ENCODE measurements around the gene FHL2. TPM values are rescaled to one million over a fixed set of nuclear protein-coding genes. Genes with fewer than 3 reads are reported as not detected.
"Not testable (repeated sequence)": the region's sequence is repeated elsewhere in the genome, so short reads cannot be mapped to it uniquely, and the experiment has no call there.

The FHL2 gene
- total and polyA plus RNA-seq, 2 of the 13 experiments (the other 11 are each of a cell fraction or from before 2014, with no cell fraction given), result 1.9 to 74.8 TPM

- POLR2A ChIA-PET; H3K27ac ChIP-seq (ENCODE audit: extremely low read length, insufficient read depth, low read length); H2AFZ ChIP-seq (ENCODE audit: low read length); intact Hi-C loops (cut with micrococcal nuclease; ENCODE audit: unreplicated experiment); ATAC-seq; H3K9ac ChIP-seq (ENCODE audit: insufficient read depth, low read depth, low read length); CTCF ChIA-PET (ENCODE audit: low intra/inter-chr PET ratio, low total read pairs); BruUV-seq (replicated peaks); H3K27me3 ChIP-seq (ENCODE audit: control insufficient read depth in 1 of 2, insufficient read depth in 2 of 2, low read length in 2 of 2); H3K4me3 ChIP-seq (replicated peaks in 1 of 3; ENCODE audit: insufficient read depth in 1 of 3, low read depth in 2 of 3, low read length in 3 of 3); DNase-seq (ENCODE audit: low spot score); FAIRE-seq; H4K20me1 ChIP-seq (ENCODE audit: insufficient read depth, low read length); H3K9me3 ChIP-seq (ENCODE audit: low read length): not testable (repeated sequence)
- WGBS (ENCODE audit: low lambda C conversion rate), result 93% methylated on average over 3 of the region's 3 CpGs
- in situ Hi-C loops (cut with HindIII; ENCODE audit: extremely low pct_ligation_motif_present, low pct_unique_long_range_greater_than_20kb), result loop anchor here (25.0 kb wide), 1 partner anchor 860 kb away; the partner anchor contains the start of gene UXS1
- Histone ChIP-seq H3K79me2 (ENCODE audit: insufficient read depth, low read length) (peaks cover 81% of the 10 kb centered on the region), H3K4me2 (ENCODE audit: low read depth, low read length) (peak overlapping the region; percentile 100; the same call in 1 of the 2 replicates), H3K36me3 (replicated peaks in 1 of 2; ENCODE audit: control insufficient read depth in 1 of 2, insufficient read depth in 2 of 2, low read length in 2 of 2) (peaks cover 7 to 30% of the 10 kb centered on the region in 2 experiments), H3K4me1 (ENCODE audit: insufficient read depth, low read length) (peaks cover 47% of the 10 kb centered on the region)
- TF ChIP-seq ZNF770 (CRISPR knock-in tag; IDR thresholded peaks at IDR 0.05), result 0 out of 2 replicates have a peak, but pooled peaks have one; percentile 39
These were observed 71.6 kb downstream of the FHL2 start for GRCh38 chr2:105327271-105327670.

GRCh38 chr2:105325389-105325963 lies 73.4 kb downstream of the FHL2 start:
- WGBS (ENCODE audit: low lambda C conversion rate), result 90% methylated on average over 3 of the region's 3 CpGs
- Histone ChIP-seq H3K9ac (ENCODE audit: insufficient read depth, low read depth, low read length) (no peak overlapping the region), H3K27me3 (ENCODE audit: control insufficient read depth in 1 of 2, insufficient read depth in 2 of 2, low read length in 2 of 2) (no peaks in the 10 kb centered on the region; a peak in 1 of 5 replicates), H3K79me2 (ENCODE audit: insufficient read depth, low read length) (peaks cover 88% of the 10 kb centered on the region), H2AFZ (ENCODE audit: low read length) (no peak overlapping the region), H3K4me1 (ENCODE audit: insufficient read depth, low read length) (peaks cover 40% of the 10 kb centered on the region), H3K9me3 (ENCODE audit: low read length) (no peaks in the 10 kb centered on the region), H3K27ac (ENCODE audit: extremely low read length, insufficient read depth, low read length) (no peak overlapping the region), H3K4me2 (ENCODE audit: low read depth, low read length) (no peak overlapping the region), H3K36me3 (replicated peaks in 1 of 2; ENCODE audit: control insufficient read depth in 1 of 2, insufficient read depth in 2 of 2, low read length in 2 of 2) (peaks cover 7 to 30% of the 10 kb centered on the region in 2 experiments), H3K4me3 (replicated peaks in 1 of 3; ENCODE audit: insufficient read depth in 1 of 3, low read depth in 2 of 3, low read length in 3 of 3) (no peak overlapping the region), H4K20me1 (ENCODE audit: insufficient read depth, low read length) (peaks cover 4% of the 10 kb centered on the region; the same call in 1 of the 2 replicates)
- in situ Hi-C loops (cut with HindIII; ENCODE audit: extremely low pct_ligation_motif_present, low pct_unique_long_range_greater_than_20kb), result loop anchor here (25.0 kb wide), 1 partner anchor 862 kb away; the partner anchor contains the start of gene UXS1
- no TSS peak for BruUV-seq (replicated peaks)
- intact Hi-C loops (cut with micrococcal nuclease; ENCODE audit: unreplicated experiment), result no loop called here
- no peak for DNase-seq (ENCODE audit: low spot score)
- CTCF ChIA-PET (ENCODE audit: low intra/inter-chr PET ratio, low total read pairs), result no interaction called here
- POLR2A ChIA-PET, result no interaction called here
- ATAC-seq, result no peak
- FAIRE-seq, result no peak
- no peak for TF ChIP-seq ZNF234 (CRISPR knock-in tag; conservative IDR thresholded peaks at IDR 0.05)
- TF ChIP-seq ZBTB49 (CRISPR knock-in tag; IDR thresholded peaks at IDR 0.05; ENCODE audit: borderline replicate concordance), result no peak
- TF ChIP-seq MYC (CRISPR knock-in tag; IDR thresholded peaks at IDR 0.05; ENCODE audit: borderline replicate concordance), result no peak
- TF ChIP-seq ZNF816 (CRISPR knock-in tag; IDR thresholded peaks at IDR 0.05; ENCODE audit: borderline replicate concordance), result no peak
- TF ChIP-seq THAP11 (CRISPR knock-in tag; IDR thresholded peaks at IDR 0.05), result no peak
- no peak for TF ChIP-seq ZNF740 (CRISPR knock-in tag; IDR thresholded peaks at IDR 0.05)
- TF ChIP-seq ZNF260 (CRISPR knock-in tag; IDR thresholded peaks at IDR 0.05; ENCODE audit: borderline replicate concordance, low read depth), result no peak
- TF ChIP-seq ZNF317 (CRISPR knock-in tag; IDR thresholded peaks at IDR 0.05), result no peak
- TF ChIP-seq ZNF552 (CRISPR knock-in tag; IDR thresholded peaks at IDR 0.05; ENCODE audit: borderline replicate concordance), result no peak
- no peak for TF ChIP-seq HNRNPK (IDR thresholded peaks at IDR 0.05; ENCODE audit: low read depth, low read length, poor library complexity, severe bottlenecking)

Data from HepG2 (cell line).